WTC11 (cell line): ENCODE measurements around the gene CHST6. TPM values are rescaled to one million over a fixed set of nuclear protein-coding genes. Genes with fewer than 3 reads are reported as not detected.

Experiments used
- ATAC-seq: fragments of 200-7000 bp; cut with Tn5 transposase; 2 replicates; pipeline ENCODE4 v1.10.0; 2021; ENCODE audit warnings: mild to moderate bottlenecking, moderate library complexity
- CTCF ChIA-PET: fragments of 300-600 bp; sonication (Branson Sonifier 250); formaldehyde crosslinking; loops from one replicate; lab custom pipeline; 2021; ENCODE audit warnings: antibody characterized with exemption; lab: Charles Lee
- POLR2A ChIA-PET: fragments of 350-600 bp; sonication (Branson Sonifier 250); formaldehyde crosslinking; loops from one replicate; lab custom pipeline; 2021; ENCODE audit warnings: antibody characterized with exemption; lab: Charles Lee
- DNase-seq: peaks from one replicate; pipeline ENCODE4 v3.0.0; 2021; ENCODE audit warnings: low spot score
- H3K27ac Mint-ChIP-seq: 2 replicates; pipeline ENCODE4 v1.8.0; 2021; ENCODE audit warnings: mixed read lengths
- H3K27me3 Mint-ChIP-seq: 2 replicates; pipeline ENCODE4 v1.8.0; 2021; ENCODE audit warnings: low read depth, mild to moderate bottlenecking, moderate library complexity, mixed read lengths
- H3K36me3 Mint-ChIP-seq: 2 replicates; pipeline ENCODE4 v1.8.0; 2021; ENCODE audit warnings: mixed read lengths
- H3K4me1 Mint-ChIP-seq: 2 replicates; pipeline ENCODE4 v1.8.0; 2022; ENCODE audit warnings: mixed read lengths
- H3K4me3 Mint-ChIP-seq: 2 replicates; pipeline ENCODE4 v1.8.0; 2021; ENCODE audit warnings: mild to moderate bottlenecking, moderate library complexity, mixed read lengths
- H3K9me3 Mint-ChIP-seq: 2 replicates; pipeline ENCODE4 v1.8.0; 2021; ENCODE audit warnings: mixed read lengths
- CREM ChIP-seq: sonication (generic); formaldehyde crosslinking; IDR thresholded peaks from 2 replicates; pipeline ENCODE4 v1.8.1; 2022; ENCODE audit warnings: mild to moderate bottlenecking, missing genetic modification reagents, moderate library complexity
- ESRRA ChIP-seq: sonication (generic); formaldehyde crosslinking; IDR thresholded peaks from 2 replicates; pipeline ENCODE4 v1.8.1; 2022; ENCODE audit warnings: mild to moderate bottlenecking, missing genetic modification reagents, borderline replicate concordance
- HMGA2 ChIP-seq: fragments of 250-450 bp; sonication (Bioruptor Pico); IDR thresholded peaks from 2 replicates; pipeline ENCODE4 v1.4.0; 2021; ENCODE audit warnings: mild to moderate bottlenecking, moderate library complexity
- NR1H2 ChIP-seq: sonication (generic); formaldehyde crosslinking; IDR thresholded peaks from 2 replicates; pipeline ENCODE4 v1.9.0; 2021; ENCODE audit warnings: mild to moderate bottlenecking, moderate library complexity, missing genetic modification reagents
- TCF7 ChIP-seq: sonication (generic); formaldehyde crosslinking; IDR thresholded peaks from 2 replicates; pipeline ENCODE4 v1.8.0; 2022; ENCODE audit warnings: mild to moderate bottlenecking, low read depth, missing genetic modification reagents, moderate library complexity
- TP53 ChIP-seq: sonication (generic); formaldehyde crosslinking; IDR thresholded peaks from 2 replicates; pipeline ENCODE4 v1.8.1; 2023; ENCODE audit warnings: mild to moderate bottlenecking, missing genetic modification reagents
- ZNF121 ChIP-seq: sonication (generic); formaldehyde crosslinking; IDR thresholded peaks from 2 replicates; pipeline ENCODE4 v1.8.0; 2023; ENCODE audit warnings: missing genetic modification reagents
- ZNF138 ChIP-seq: sonication (generic); formaldehyde crosslinking; conservative IDR thresholded peaks from 2 replicates; pipeline ENCODE4 v1.8.1; 2022; ENCODE audit warnings: mild to moderate bottlenecking, moderate library complexity, missing genetic modification reagents
- ZNF219 ChIP-seq: sonication (generic); formaldehyde crosslinking; IDR thresholded peaks from 2 replicates; pipeline ENCODE4 v1.8.0; 2023; ENCODE audit warnings: missing genetic modification reagents, mild to moderate bottlenecking, borderline replicate concordance
- ZNF423 ChIP-seq: fragments of 250-450 bp; sonication (Bioruptor Pico); IDR thresholded peaks from 2 replicates; pipeline ENCODE4 v2.1.2; 2022; ENCODE audit warnings: mild to moderate bottlenecking, moderate library complexity
- total RNA-seq: library from RNA; stranded (reverse); gene quantifications from 3 replicates; pipeline ENCODE4 v1.2.3, GENCODE V29; 2021
- TF ChIP-seq, protein P1 (sequence below): fragments of 250-450 bp; sonication (Bioruptor Pico); IDR thresholded peaks from 2 replicates; pipeline ENCODE4 v1.8.0; 2021; ENCODE audit warnings: mild to moderate bottlenecking
- TF ChIP-seq, protein P2 (sequence below): sonication (generic); formaldehyde crosslinking; conservative IDR thresholded peaks from 2 replicates; pipeline ENCODE4 v1.8.1; 2023; ENCODE audit warnings: mild to moderate bottlenecking, low read depth, missing genetic modification reagents, moderate library complexity
- TF ChIP-seq, protein P3 (sequence below): sonication (generic); formaldehyde crosslinking; IDR thresholded peaks from 2 replicates; pipeline ENCODE4 v1.8.0; 2023; ENCODE audit warnings: mild to moderate bottlenecking, missing genetic modification reagents
- TF ChIP-seq, protein P4 (sequence below): sonication (generic); formaldehyde crosslinking; IDR thresholded peaks from 2 replicates; pipeline ENCODE4 v1.8.0; 2022; ENCODE audit warnings: missing genetic modification reagents
- TF ChIP-seq, protein P5 (sequence below): sonication (generic); formaldehyde crosslinking; IDR thresholded peaks from 2 replicates; pipeline ENCODE4 v1.8.0; 2023; ENCODE audit warnings: missing genetic modification reagents, mild to moderate bottlenecking, borderline replicate concordance
- TF ChIP-seq, protein P6 (sequence below): sonication (generic); formaldehyde crosslinking; conservative IDR thresholded peaks from 2 replicates; pipeline ENCODE4 v1.8.1; 2022; ENCODE audit warnings: mild to moderate bottlenecking, missing genetic modification reagents

The CHST6 gene
- total RNA-seq, 1 experiment from 2014 or later: 20.2 TPM

DNA sequence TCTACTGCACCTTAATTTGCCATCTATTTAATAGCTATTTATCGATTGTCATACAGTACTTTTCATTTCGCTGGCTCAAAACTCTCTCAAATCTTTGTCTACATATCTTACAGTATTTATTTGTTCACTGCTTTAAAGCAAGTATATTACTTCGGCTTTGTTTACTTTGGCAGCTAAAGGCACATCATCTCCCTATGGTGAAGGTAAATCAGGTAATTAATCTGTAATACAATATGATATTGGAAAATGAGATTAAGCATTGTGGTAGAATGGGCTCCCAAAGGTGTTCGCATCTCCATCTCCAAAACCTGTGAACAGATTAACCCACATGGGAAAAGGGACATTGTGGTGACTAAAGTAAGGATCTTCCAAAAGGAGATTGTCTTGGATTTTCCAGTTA lies 37.2 kb downstream of the CHST6 start:
- ChIA-PET CTCF (interaction anchor here (1.3 kb wide), 2 partner anchors 59 to 60 kb away, joined by 3 read pairs; no protein-coding TSS in a partner anchor), POLR2A (no interaction called here)
- no peaks in the 10 kb centered on the region for H3K27me3 Mint-ChIP-seq
- ATAC-seq (no peak), DNase-seq (no peak)
- peaks cover 77% of the 10 kb centered on the region for H3K4me1 Mint-ChIP-seq
- H3K27ac Mint-ChIP-seq: peak overlapping the region; percentile 30; the same call in 1 of the 2 replicates
- H3K9me3 Mint-ChIP-seq: no peaks in the 10 kb centered on the region
- no peak overlapping the region for H3K4me3 Mint-ChIP-seq
- TF ChIP-seq, protein P1, sequence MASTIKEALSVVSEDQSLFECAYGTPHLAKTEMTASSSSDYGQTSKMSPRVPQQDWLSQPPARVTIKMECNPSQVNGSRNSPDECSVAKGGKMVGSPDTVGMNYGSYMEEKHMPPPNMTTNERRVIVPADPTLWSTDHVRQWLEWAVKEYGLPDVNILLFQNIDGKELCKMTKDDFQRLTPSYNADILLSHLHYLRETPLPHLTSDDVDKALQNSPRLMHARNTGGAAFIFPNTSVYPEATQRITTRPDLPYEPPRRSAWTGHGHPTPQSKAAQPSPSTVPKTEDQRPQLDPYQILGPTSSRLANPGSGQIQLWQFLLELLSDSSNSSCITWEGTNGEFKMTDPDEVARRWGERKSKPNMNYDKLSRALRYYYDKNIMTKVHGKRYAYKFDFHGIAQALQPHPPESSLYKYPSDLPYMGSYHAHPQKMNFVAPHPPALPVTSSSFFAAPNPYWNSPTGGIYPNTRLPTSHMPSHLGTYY (CRISPR knock-in tag): no peak
- TF ChIP-seq CREM: no peak
- H3K36me3 Mint-ChIP-seq: peaks cover 4% of the 10 kb centered on the region

DNA sequence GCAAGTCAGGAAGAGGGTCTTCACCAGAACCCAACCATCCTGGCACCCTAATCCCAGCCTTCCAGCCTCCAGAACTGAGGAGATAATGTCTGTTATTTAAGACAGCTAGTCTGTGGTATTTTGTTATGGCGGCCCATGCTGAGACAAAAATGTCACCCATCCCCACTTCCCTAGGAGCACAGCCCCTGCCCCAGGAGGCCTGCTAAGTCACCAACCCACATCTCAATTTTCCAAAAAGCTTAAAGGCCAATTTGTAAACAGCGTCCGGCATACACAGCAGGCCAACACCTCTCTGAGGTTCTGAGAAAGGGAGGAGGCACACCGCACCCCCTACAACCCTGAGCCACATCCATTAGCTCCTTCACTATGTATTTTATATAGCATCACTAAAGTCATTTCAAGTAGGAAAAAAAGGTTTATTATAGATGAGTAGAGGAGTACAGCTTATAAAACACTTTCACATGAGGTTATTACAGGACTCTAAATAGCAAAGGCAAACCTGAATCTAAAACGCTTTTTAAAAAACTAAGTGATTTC lies 37.7 kb downstream of the CHST6 start:
- peaks cover 73% of the 10 kb centered on the region for H3K4me1 Mint-ChIP-seq
- ChIA-PET CTCF (interaction anchor here (1.3 to 2.9 kb wide), 3 partner anchors 8 to 60 kb away, joined by 3 to 13 read pairs (median 3); partner anchors contain the start of gene TMEM170A), POLR2A (no interaction called here)
- ATAC-seq: no peak
- TF ChIP-seq ZNF423 (CRISPR knock-in tag): no peak
- no peak for TF ChIP-seq NR1H2 (CRISPR knock-in tag)
- TF ChIP-seq, protein P2, sequence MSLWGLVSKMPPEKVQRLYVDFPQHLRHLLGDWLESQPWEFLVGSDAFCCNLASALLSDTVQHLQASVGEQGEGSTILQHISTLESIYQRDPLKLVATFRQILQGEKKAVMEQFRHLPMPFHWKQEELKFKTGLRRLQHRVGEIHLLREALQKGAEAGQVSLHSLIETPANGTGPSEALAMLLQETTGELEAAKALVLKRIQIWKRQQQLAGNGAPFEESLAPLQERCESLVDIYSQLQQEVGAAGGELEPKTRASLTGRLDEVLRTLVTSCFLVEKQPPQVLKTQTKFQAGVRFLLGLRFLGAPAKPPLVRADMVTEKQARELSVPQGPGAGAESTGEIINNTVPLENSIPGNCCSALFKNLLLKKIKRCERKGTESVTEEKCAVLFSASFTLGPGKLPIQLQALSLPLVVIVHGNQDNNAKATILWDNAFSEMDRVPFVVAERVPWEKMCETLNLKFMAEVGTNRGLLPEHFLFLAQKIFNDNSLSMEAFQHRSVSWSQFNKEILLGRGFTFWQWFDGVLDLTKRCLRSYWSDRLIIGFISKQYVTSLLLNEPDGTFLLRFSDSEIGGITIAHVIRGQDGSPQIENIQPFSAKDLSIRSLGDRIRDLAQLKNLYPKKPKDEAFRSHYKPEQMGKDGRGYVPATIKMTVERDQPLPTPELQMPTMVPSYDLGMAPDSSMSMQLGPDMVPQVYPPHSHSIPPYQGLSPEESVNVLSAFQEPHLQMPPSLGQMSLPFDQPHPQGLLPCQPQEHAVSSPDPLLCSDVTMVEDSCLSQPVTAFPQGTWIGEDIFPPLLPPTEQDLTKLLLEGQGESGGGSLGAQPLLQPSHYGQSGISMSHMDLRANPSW: no peak
- TF ChIP-seq, protein P3, sequence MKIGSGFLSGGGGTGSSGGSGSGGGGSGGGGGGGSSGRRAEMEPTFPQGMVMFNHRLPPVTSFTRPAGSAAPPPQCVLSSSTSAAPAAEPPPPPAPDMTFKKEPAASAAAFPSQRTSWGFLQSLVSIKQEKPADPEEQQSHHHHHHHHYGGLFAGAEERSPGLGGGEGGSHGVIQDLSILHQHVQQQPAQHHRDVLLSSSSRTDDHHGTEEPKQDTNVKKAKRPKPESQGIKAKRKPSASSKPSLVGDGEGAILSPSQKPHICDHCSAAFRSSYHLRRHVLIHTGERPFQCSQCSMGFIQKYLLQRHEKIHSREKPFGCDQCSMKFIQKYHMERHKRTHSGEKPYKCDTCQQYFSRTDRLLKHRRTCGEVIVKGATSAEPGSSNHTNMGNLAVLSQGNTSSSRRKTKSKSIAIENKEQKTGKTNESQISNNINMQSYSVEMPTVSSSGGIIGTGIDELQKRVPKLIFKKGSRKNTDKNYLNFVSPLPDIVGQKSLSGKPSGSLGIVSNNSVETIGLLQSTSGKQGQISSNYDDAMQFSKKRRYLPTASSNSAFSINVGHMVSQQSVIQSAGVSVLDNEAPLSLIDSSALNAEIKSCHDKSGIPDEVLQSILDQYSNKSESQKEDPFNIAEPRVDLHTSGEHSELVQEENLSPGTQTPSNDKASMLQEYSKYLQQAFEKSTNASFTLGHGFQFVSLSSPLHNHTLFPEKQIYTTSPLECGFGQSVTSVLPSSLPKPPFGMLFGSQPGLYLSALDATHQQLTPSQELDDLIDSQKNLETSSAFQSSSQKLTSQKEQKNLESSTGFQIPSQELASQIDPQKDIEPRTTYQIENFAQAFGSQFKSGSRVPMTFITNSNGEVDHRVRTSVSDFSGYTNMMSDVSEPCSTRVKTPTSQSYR: no peak
- TF ChIP-seq ZNF219 (CRISPR knock-in tag): no peak
- TF ChIP-seq ZNF138 (CRISPR knock-in tag): no peak
- TF ChIP-seq, protein P4, sequence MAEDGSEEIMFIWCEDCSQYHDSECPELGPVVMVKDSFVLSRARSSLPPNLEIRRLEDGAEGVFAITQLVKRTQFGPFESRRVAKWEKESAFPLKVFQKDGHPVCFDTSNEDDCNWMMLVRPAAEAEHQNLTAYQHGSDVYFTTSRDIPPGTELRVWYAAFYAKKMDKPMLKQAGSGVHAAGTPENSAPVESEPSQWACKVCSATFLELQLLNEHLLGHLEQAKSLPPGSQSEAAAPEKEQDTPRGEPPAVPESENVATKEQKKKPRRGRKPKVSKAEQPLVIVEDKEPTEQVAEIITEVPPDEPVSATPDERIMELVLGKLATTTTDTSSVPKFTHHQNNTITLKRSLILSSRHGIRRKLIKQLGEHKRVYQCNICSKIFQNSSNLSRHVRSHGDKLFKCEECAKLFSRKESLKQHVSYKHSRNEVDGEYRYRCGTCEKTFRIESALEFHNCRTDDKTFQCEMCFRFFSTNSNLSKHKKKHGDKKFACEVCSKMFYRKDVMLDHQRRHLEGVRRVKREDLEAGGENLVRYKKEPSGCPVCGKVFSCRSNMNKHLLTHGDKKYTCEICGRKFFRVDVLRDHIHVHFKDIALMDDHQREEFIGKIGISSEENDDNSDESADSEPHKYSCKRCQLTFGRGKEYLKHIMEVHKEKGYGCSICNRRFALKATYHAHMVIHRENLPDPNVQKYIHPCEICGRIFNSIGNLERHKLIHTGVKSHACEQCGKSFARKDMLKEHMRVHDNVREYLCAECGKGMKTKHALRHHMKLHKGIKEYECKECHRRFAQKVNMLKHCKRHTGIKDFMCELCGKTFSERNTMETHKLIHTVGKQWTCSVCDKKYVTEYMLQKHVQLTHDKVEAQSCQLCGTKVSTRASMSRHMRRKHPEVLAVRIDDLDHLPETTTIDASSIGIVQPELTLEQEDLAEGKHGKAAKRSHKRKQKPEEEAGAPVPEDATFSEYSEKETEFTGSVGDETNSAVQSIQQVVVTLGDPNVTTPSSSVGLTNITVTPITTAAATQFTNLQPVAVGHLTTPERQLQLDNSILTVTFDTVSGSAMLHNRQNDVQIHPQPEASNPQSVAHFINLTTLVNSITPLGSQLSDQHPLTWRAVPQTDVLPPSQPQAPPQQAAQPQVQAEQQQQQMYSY: no peak
- no peak for TF ChIP-seq ESRRA
- TF ChIP-seq, protein P5, sequence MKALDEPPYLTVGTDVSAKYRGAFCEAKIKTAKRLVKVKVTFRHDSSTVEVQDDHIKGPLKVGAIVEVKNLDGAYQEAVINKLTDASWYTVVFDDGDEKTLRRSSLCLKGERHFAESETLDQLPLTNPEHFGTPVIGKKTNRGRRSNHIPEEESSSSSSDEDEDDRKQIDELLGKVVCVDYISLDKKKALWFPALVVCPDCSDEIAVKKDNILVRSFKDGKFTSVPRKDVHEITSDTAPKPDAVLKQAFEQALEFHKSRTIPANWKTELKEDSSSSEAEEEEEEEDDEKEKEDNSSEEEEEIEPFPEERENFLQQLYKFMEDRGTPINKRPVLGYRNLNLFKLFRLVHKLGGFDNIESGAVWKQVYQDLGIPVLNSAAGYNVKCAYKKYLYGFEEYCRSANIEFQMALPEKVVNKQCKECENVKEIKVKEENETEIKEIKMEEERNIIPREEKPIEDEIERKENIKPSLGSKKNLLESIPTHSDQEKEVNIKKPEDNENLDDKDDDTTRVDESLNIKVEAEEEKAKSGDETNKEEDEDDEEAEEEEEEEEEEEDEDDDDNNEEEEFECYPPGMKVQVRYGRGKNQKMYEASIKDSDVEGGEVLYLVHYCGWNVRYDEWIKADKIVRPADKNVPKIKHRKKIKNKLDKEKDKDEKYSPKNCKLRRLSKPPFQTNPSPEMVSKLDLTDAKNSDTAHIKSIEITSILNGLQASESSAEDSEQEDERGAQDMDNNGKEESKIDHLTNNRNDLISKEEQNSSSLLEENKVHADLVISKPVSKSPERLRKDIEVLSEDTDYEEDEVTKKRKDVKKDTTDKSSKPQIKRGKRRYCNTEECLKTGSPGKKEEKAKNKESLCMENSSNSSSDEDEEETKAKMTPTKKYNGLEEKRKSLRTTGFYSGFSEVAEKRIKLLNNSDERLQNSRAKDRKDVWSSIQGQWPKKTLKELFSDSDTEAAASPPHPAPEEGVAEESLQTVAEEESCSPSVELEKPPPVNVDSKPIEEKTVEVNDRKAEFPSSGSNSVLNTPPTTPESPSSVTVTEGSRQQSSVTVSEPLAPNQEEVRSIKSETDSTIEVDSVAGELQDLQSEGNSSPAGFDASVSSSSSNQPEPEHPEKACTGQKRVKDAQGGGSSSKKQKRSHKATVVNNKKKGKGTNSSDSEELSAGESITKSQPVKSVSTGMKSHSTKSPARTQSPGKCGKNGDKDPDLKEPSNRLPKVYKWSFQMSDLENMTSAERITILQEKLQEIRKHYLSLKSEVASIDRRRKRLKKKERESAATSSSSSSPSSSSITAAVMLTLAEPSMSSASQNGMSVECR (CRISPR knock-in tag): no peak
- TF ChIP-seq TCF7 (CRISPR knock-in tag): no peak
- TF ChIP-seq HMGA2 (CRISPR knock-in tag): no peak
- TF ChIP-seq, protein P6, sequence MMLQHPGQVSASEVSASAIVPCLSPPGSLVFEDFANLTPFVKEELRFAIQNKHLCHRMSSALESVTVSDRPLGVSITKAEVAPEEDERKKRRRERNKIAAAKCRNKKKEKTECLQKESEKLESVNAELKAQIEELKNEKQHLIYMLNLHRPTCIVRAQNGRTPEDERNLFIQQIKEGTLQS: no peak
- no peak for TF ChIP-seq CREM
- TF ChIP-seq ZNF121 (CRISPR knock-in tag): no peak
- TF ChIP-seq TP53 (CRISPR knock-in tag): no peak
- no peak overlapping the region for H3K4me3 Mint-ChIP-seq
- H3K27ac Mint-ChIP-seq: no peak overlapping the region
- peaks cover 4% of the 10 kb centered on the region for H3K36me3 Mint-ChIP-seq
- no peak for DNase-seq
- H3K9me3 Mint-ChIP-seq: no peaks in the 10 kb centered on the region
- no peaks in the 10 kb centered on the region for H3K27me3 Mint-ChIP-seq
